CD4-positive, alpha-beta T cell (primary cell): ENCODE results near the gene GPR31. TPM values are rescaled to one million over a fixed set of nuclear protein-coding genes. Genes with fewer than 3 reads are reported as not detected.

Experiments used
- ATAC-seq: fragments of 200-7000 bp; cut with Tn5 transposase; one replicate; pipeline ENCODE4 v1.10.0; 2022; ENCODE audit warnings: mild to moderate bottlenecking; ENCODE audit not compliant: poor library complexity
- CTCF ChIA-PET: fragments of 350-600 bp; sonication (Branson Sonifier 250); formaldehyde crosslinking; loops from one replicate; lab custom pipeline; 2021; ENCODE audit warnings: antibody characterized with exemption, inconsistent platforms; lab: Charles Lee
- POLR2A ChIA-PET: fragments of 350-600 bp; sonication (Branson Sonifier 250); formaldehyde crosslinking; loops from one replicate; lab custom pipeline; 2021; ENCODE audit warnings: antibody characterized with exemption, inconsistent platforms; lab: Charles Lee
- DNase-seq, 14 experiments: peaks; one replicate each; pipeline ENCODE4 v3.0.0-alpha.2; 2013 to 2020; ENCODE audit warnings: mixed read lengths in 2 of 14
- H3K27ac ChIP-seq, 2 donors: one replicate each; pipeline versions ENCODE4 v1.5.1 to v1.7.0; 2013; ENCODE audit warnings: low read length in 2 of 2, low read depth in 1 of 2, mild to moderate bottlenecking in 1 of 2
- H3K27me3 ChIP-seq, 2 experiments: 1 replicate in 1 of 2; 2 replicates in 1 of 2; pipeline versions ENCODE4 v1.6.1 to v1.7.0; 2013; ENCODE audit warnings: low read length in 2 of 2, control low read depth in 1 of 2, mild to moderate bottlenecking in 1 of 2, moderate library complexity in 1 of 2; ENCODE audit not compliant: insufficient read depth in 2 of 2, control insufficient read depth in 1 of 2
- H3K36me3 ChIP-seq: one replicate; pipeline ENCODE4 v1.6.1; 2013; ENCODE audit warnings: low read length, control low read depth; ENCODE audit not compliant: insufficient read depth
- H3K4me1 ChIP-seq: one replicate; pipeline ENCODE4 v1.6.1; 2013; ENCODE audit warnings: low read length, control low read depth; ENCODE audit not compliant: insufficient read depth
- H3K4me3 ChIP-seq: one replicate; pipeline ENCODE4 v1.5.1; 2013; ENCODE audit warnings: mild to moderate bottlenecking, low read length, moderate library complexity
- H3K9me3 ChIP-seq, 2 experiments: 1 replicate in 1 of 2; 2 replicates in 1 of 2; pipeline versions ENCODE4 v1.6.1 to v1.7.0; 2013; ENCODE audit warnings: low read length in 2 of 2, mild to moderate bottlenecking in 2 of 2, control low read depth in 1 of 2, moderate library complexity in 1 of 2; ENCODE audit not compliant: control insufficient read depth in 1 of 2, insufficient read depth in 1 of 2
- H3K27ac Mint-ChIP-seq: one replicate; pipeline ENCODE4 v1.8.0; 2020; ENCODE audit warnings: mixed read lengths
- H3K27me3 Mint-ChIP-seq: one replicate; pipeline ENCODE4 v1.8.0; 2021; ENCODE audit warnings: mixed read lengths
- H3K36me3 Mint-ChIP-seq: one replicate; pipeline ENCODE4 v1.8.0; 2021; ENCODE audit warnings: low read depth, mixed read lengths
- H3K4me1 Mint-ChIP-seq: one replicate; pipeline ENCODE4 v1.8.0; 2021; ENCODE audit warnings: low read depth, mixed read lengths
- H3K4me3 Mint-ChIP-seq: one replicate; pipeline ENCODE4 v1.8.0; 2020; ENCODE audit warnings: mild to moderate bottlenecking, mixed read lengths
- H3K9me3 Mint-ChIP-seq: one replicate; pipeline ENCODE4 v1.8.0; 2020; ENCODE audit warnings: mixed read lengths
- intact Hi-C, 2 experiments: fragments of 100-400 bp; cut with DNase I in 1 of 2; cut with micrococcal nuclease in 1 of 2; formaldehyde crosslinking; loops; one replicate each; pipeline versions ENCODE4 v1.15.1 to v1.9.0; 2023 to 2025; cut with DNase I, micrococcal nuclease
- total RNA-seq, 174 experiments: library from RNA in 2 of 174; stranded (reverse) in 2 of 174; gene quantifications; one replicate each; pipeline ENCODE4 v1.2.3 and lab custom pipeline; 2021 to 2026
- TF ChIP-seq, protein P1 (sequence below): fragments of 200-600 bp; IDR thresholded peaks from one replicate; pipeline ENCODE4 v1.8.0; 2022; ENCODE audit warnings: antibody characterized with exemption, mild to moderate bottlenecking

Gene GPR31
- total RNA-seq, 2 experiments from 2014 or later: not detected

DNA sequence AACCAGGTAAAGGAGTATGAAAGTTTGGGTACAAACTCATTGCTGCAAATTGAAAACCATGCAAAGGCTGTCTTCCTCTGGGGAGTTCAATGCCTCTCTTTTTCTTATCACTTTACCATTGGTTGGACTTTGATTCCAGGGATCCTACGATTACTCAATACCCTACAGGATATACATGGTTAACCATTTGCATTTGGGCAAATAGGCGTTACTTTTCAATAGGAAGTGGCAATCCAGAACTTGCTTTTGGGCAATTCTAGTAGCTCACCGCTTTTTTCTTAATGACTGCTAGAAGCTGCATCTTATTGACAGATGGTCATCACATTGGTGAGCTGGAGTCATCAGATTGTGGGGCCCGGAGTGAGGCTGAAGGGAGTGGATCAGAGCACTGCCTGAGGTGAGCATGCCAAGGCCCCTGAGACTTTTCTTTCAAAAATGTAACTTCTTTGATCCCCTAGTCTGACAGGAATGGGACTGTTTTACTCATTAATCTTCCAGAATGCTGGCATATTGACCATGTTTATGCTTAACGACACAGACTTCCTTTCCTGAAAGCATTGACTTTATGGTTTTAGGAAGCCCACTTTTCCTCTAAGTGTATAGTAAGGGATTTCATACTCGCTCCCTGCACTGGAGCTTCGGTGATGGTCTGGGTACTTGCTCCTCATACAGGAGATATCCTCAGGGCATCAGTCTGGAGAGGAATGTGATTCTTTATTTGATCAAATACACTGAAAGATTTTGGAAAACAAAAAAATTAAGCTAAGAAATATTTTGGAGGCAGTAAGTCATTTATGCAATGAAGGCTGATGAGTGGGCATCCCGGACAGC lies 34.7 kb downstream of the GPR31 start, which contains the start of gene CCR6:
Gene CCR6 (plus strand): TSS at position 270 of the 831 bp plus-strand sequence. CDS start 13,039 bp downstream, outside the sequence.
- no peaks in the 10 kb centered on the region for H3K27me3 ChIP-seq
- H3K4me3 ChIP-seq: peak within 1 kb of the TSS; percentile 31
- intact Hi-C loops: loop anchor here in 1 of 2 experiments (5.0 kb wide), 1 partner anchor 126 kb away; the partner anchor contains the start of gene CEP43
- Mint-ChIP-seq H3K9me3 (no peaks in the 10 kb centered on the region), H3K36me3 (no peaks in the 10 kb centered on the region), H3K27me3 (no peaks in the 10 kb centered on the region), H3K4me3 (peak within 1 kb of the TSS; percentile 43), H3K27ac (peak within 1 kb of the TSS; percentile 95), H3K4me1 (peaks cover 59% of the 10 kb centered on the region)
- H3K36me3 ChIP-seq: peaks cover 24% of the 10 kb centered on the region
- CTCF ChIA-PET: interaction anchor here (0.8 to 1.7 kb wide), 4 partner anchors 9 to 19 kb away, joined by 3 to 7 read pairs (median 3); no protein-coding TSS in a partner anchor
- TF ChIP-seq, protein P1, sequence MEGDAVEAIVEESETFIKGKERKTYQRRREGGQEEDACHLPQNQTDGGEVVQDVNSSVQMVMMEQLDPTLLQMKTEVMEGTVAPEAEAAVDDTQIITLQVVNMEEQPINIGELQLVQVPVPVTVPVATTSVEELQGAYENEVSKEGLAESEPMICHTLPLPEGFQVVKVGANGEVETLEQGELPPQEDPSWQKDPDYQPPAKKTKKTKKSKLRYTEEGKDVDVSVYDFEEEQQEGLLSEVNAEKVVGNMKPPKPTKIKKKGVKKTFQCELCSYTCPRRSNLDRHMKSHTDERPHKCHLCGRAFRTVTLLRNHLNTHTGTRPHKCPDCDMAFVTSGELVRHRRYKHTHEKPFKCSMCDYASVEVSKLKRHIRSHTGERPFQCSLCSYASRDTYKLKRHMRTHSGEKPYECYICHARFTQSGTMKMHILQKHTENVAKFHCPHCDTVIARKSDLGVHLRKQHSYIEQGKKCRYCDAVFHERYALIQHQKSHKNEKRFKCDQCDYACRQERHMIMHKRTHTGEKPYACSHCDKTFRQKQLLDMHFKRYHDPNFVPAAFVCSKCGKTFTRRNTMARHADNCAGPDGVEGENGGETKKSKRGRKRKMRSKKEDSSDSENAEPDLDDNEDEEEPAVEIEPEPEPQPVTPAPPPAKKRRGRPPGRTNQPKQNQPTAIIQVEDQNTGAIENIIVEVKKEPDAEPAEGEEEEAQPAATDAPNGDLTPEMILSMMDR: no peak
- H3K4me1 ChIP-seq: peaks cover 78% of the 10 kb centered on the region
- POLR2A ChIA-PET: interaction anchor here (0.7 to 2.3 kb wide), 6 partner anchors 16 to 76 kb away, joined by 3 to 7 read pairs (median 4); no protein-coding TSS in a partner anchor
- H3K27ac ChIP-seq: peak within 1 kb of the TSS; percentile 5 to 73
- ATAC-seq (no peak), DNase-seq (no peak)
- H3K9me3 ChIP-seq: peaks cover 0 to 4% of the 10 kb centered on the region in 2 experiments

DNA sequence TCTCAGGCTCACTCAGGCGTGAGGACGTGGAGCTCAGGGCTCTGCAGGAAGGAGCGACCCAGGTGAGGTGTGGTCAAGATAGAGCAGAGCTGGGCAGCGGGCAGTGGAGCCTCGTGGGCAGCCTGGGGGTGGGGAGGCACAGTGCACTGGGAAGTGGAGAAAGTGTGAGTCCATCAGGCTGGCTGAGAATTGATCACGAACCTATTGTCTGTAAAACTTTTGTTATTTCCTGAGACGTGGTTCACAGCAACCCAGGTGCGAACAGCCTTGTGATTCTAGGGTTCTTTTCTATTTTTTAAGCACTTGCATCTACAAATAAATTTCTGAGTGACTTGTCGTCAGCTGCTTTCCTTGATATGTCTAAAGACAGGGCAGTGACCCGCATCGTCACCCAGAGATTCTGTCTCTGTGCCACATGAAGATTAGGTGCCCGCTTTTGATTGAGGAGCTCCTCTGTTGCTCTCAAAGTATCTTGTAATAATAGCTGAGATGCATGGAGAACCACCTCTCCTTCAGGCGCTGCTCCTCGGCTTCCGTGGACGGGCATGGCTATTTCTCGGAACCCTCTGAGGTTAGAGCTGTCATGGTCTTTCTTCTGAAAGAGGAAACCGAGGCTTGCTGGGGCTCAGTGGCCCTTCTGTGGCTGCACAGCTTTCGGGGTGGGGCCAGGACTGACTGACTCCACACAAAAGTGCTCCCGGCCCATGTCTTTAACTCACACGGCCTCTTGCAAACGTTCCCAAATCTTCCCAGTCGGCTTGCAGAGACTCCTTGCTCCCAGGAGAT lies 35.5 kb downstream of the GPR31 start:
- intact Hi-C loops: loop anchor here in 1 of 2 experiments (5.0 kb wide), 1 partner anchor 125 kb away; the partner anchor contains the start of gene CEP43
- Mint-ChIP-seq H3K9me3 (no peaks in the 10 kb centered on the region), H3K27ac (peak overlapping the region; percentile 95), H3K27me3 (no peaks in the 10 kb centered on the region), H3K4me1 (peaks cover 62% of the 10 kb centered on the region), H3K36me3 (no peaks in the 10 kb centered on the region), H3K4me3 (peak overlapping the region; percentile 26)
- H3K27ac ChIP-seq: peak overlapping the region; percentile 5 to 73
- POLR2A ChIA-PET: interaction anchor here (0.7 to 2.3 kb wide), 4 partner anchors 17 to 66 kb away, joined by 3 to 7 read pairs (median 4); no protein-coding TSS in a partner anchor
- TF ChIP-seq, protein P1: no peak
- peaks cover 15% of the 10 kb centered on the region for H3K36me3 ChIP-seq
- H3K27me3 ChIP-seq: no peaks in the 10 kb centered on the region
- peak overlapping the region; percentile 31 for H3K4me3 ChIP-seq
- no peak for ATAC-seq
- CTCF ChIA-PET: interaction anchor here (0.8 to 1.7 kb wide), 3 partner anchors 9 to 20 kb away, joined by 3 to 7 read pairs (median 3); no protein-coding TSS in a partner anchor
- DNase-seq: no peak
- peaks cover 79% of the 10 kb centered on the region for H3K4me1 ChIP-seq
- peaks cover 0 to 4% of the 10 kb centered on the region in 2 experiments for H3K9me3 ChIP-seq

DNA sequence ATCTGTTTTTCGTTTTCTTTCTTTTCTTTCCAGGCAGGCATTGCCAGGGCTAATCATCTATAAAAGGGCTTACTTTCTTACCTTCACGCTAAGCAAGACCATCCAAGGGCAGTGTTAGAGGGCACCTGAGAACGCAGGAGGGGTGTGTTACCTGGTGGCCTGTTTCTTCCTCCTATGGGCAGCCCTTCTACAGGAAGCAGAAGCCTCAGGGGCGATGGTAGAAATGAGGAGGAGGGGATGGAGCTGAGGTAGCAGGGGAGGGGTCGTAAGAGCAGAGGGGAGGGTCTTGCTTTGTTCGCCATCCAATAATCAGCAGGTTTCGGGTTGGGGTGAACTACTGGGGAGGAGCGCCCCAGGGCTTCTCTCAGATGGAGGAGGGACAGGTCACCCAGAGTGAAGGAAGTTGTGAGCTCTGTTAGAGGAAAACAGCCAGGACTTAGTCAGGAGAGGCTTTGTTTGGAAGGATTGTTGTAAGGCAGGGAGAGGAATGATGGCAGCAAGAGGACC lies 36.4 kb downstream of the GPR31 start:
- POLR2A ChIA-PET: interaction anchor here (1.1 to 2.7 kb wide), 5 partner anchors 18 to 164 kb away, joined by 3 to 13 read pairs (median 7); partner anchors contain the start of gene RNASET2
- H3K4me3 ChIP-seq: no peak overlapping the region
- H3K27ac ChIP-seq: peak overlapping the region; percentile 5 to 73

More for the DNA sequence above, 36.4 kb downstream of the GPR31 start:
- Mint-ChIP-seq H3K27ac (peak overlapping the region; percentile 95), H3K4me1 (peaks cover 62% of the 10 kb centered on the region), H3K9me3 (no peaks in the 10 kb centered on the region), H3K4me3 (peak overlapping the region; percentile 26), H3K36me3 (no peaks in the 10 kb centered on the region), H3K27me3 (no peaks in the 10 kb centered on the region)
- TF ChIP-seq, protein P1: no peak
- CTCF ChIA-PET: interaction anchor here (1.2 kb wide), 1 partner anchor 33 kb away, joined by 6 read pairs; no protein-coding TSS in a partner anchor
- H3K27me3 ChIP-seq: no peaks in the 10 kb centered on the region
- peaks cover 0 to 2% of the 10 kb centered on the region in 2 experiments for H3K9me3 ChIP-seq
- no peak for ATAC-seq
- peaks cover 82% of the 10 kb centered on the region for H3K4me1 ChIP-seq
- H3K36me3 ChIP-seq: peaks cover 10% of the 10 kb centered on the region
- no peak for DNase-seq
- intact Hi-C loops: loop anchor here in 1 of 2 experiments (5.0 kb wide), 1 partner anchor 124 kb away; the partner anchor contains the start of gene CEP43
